Neural cell (in vitro differentiated cells): ENCODE measurements around the gene MAP4K5. TPM values are rescaled to one million over a fixed set of nuclear protein-coding genes. Genes with fewer than 3 reads are reported as not detected.

Experiments
- H2AFZ ChIP-seq: fragments of 200-600, 300-800 bp; sonication (generic), shearing (Covaris generic); 2 replicates; pipeline ENCODE4 v1.6.0; 2014; ENCODE audit warnings: low read depth, mild to moderate bottlenecking, antibody characterized with exemption, low read length, moderate library complexity
- H3F3A ChIP-seq: fragments of 200-600 bp; shearing (Covaris generic); 2 replicates; pipeline ENCODE4 v1.6.1; 2016; ENCODE audit warnings: mild to moderate bottlenecking, moderate library complexity, mixed read lengths, antibody characterized with exemption, low read length; ENCODE audit not compliant: insufficient read depth, poor library complexity, severe bottlenecking
- H3K27ac ChIP-seq: fragments of 200-600, 300-800 bp; sonication (generic), shearing (Covaris generic); 2 replicates; pipeline ENCODE4 v1.5.1; 2014; ENCODE audit warnings: mild to moderate bottlenecking, low read length, moderate library complexity
- H3K27me3 ChIP-seq: fragments of 300-800, 200-600 bp; sonication (generic), shearing (Covaris generic); 2 replicates; pipeline ENCODE4 v1.6.0; 2014; ENCODE audit warnings: mild to moderate bottlenecking, low read depth, low read length, moderate library complexity; ENCODE audit not compliant: insufficient read depth
- H3K36me3 ChIP-seq: fragments of 300-800, 200-600 bp; sonication (generic), shearing (Covaris generic); 2 replicates; pipeline ENCODE4 v1.5.1; 2014; ENCODE audit warnings: mild to moderate bottlenecking, antibody characterized with exemption, low read length, moderate library complexity; ENCODE audit not compliant: insufficient read depth
- H3K4me2 ChIP-seq: fragments of 300-800, 200-600 bp; sonication (generic), shearing (Covaris generic); 2 replicates; pipeline ENCODE4 v1.6.0; 2014; ENCODE audit warnings: mild to moderate bottlenecking, low read length
- H3K4me3 ChIP-seq: fragments of 300-800, 200-600 bp; sonication (generic), shearing (Covaris generic); 2 replicates; pipeline ENCODE4 v1.5.1; 2014; ENCODE audit warnings: mild to moderate bottlenecking, low read length, moderate library complexity
- H3K79me2 ChIP-seq: fragments of 200-600 bp; shearing (Covaris generic); replicated peaks from 2 replicates; pipeline ENCODE4 v1.6.0; 2014; ENCODE audit warnings: mild to moderate bottlenecking, low read length, moderate library complexity; ENCODE audit not compliant: insufficient read depth
- H3K9ac ChIP-seq: fragments of 300-800, 200-600 bp; sonication (generic), shearing (Covaris generic); 2 replicates; pipeline ENCODE4 v1.6.1; 2016; ENCODE audit warnings: mild to moderate bottlenecking, low read length, mixed read lengths
- H3K9me2 ChIP-seq: fragments of 200-600 bp; shearing (Covaris generic); 2 replicates; pipeline ENCODE4 v1.6.1; 2016; ENCODE audit warnings: mild to moderate bottlenecking, low read length, mixed read lengths; ENCODE audit not compliant: insufficient read depth
- H3K9me3 ChIP-seq: fragments of 200-600, 300-800 bp; sonication (generic), shearing (Covaris generic); 2 replicates; pipeline ENCODE4 v1.6.1; 2016; ENCODE audit warnings: mild to moderate bottlenecking, mixed run types, low read length, moderate library complexity, mixed read lengths
- H4K20me1 ChIP-seq: fragments of 200-600 bp; shearing (Covaris generic); 2 replicates; pipeline ENCODE4 v1.6.1; 2016; ENCODE audit warnings: mild to moderate bottlenecking, mixed run types; ENCODE audit not compliant: insufficient read depth
- EP300 ChIP-seq: fragments of 450-650 bp; conservative IDR thresholded peaks from 2 replicates; pipeline ENCODE4 v1.6.1; 2014; ENCODE audit warnings: antibody characterized with exemption, mild to moderate bottlenecking, moderate library complexity; ENCODE audit not compliant: poor library complexity, severe bottlenecking
- EZH2 ChIP-seq: fragments of 200-600, 300-800 bp; shearing (Covaris generic), sonication (generic); IDR thresholded peaks from 2 replicates; pipeline ENCODE4 v1.6.1; 2014; ENCODE audit warnings: antibody characterized with exemption, low read length, borderline replicate concordance, mild to moderate bottlenecking; ENCODE audit not compliant: insufficient read depth, poor library complexity, severe bottlenecking
- MXI1 ChIP-seq: fragments of 450-650 bp; conservative IDR thresholded peaks from 2 replicates; pipeline ENCODE4 v1.6.1; 2014; ENCODE audit warnings: antibody characterized with exemption, mild to moderate bottlenecking; ENCODE audit not compliant: poor library complexity, severe bottlenecking
- POLR2AphosphoS5 ChIP-seq: IDR thresholded peaks from 2 replicates; pipeline ENCODE4 v1.6.1; 2012
- RAD21 ChIP-seq: fragments of 450-650 bp; conservative IDR thresholded peaks from 2 replicates; pipeline ENCODE4 v1.6.1; 2014; ENCODE audit warnings: antibody characterized with exemption, mild to moderate bottlenecking, moderate library complexity
- SMC3 ChIP-seq: fragments of 450-650 bp; conservative IDR thresholded peaks from 2 replicates; pipeline ENCODE4 v1.6.1; 2014; ENCODE audit warnings: antibody characterized with exemption, mild to moderate bottlenecking, moderate library complexity; ENCODE audit not compliant: poor library complexity
- TAF1 ChIP-seq: IDR thresholded peaks from 2 replicates; pipeline ENCODE4 v1.6.1; 2012; ENCODE audit warnings: low read depth
- polyA plus RNA-seq: library from polyadenylated mRNA; depleted of rRNA; stranded (reverse); fragments of >200 nt; gene quantifications from 2 replicates; pipeline ENCODE4 v1.2.3, GENCODE V29; 2014
- TF ChIP-seq, protein P1 (sequence below): fragments of 450-650 bp; IDR thresholded peaks from 2 replicates; pipeline ENCODE4 v1.5.1; 2014; ENCODE audit warnings: antibody characterized with exemption, mild to moderate bottlenecking, moderate library complexity; ENCODE audit not compliant: poor library complexity, severe bottlenecking
- TF ChIP-seq, protein P2 (sequence below): IDR thresholded peaks from 2 replicates; pipeline ENCODE4 v1.6.1; 2012; ENCODE audit warnings: borderline replicate concordance

Gene MAP4K5
- polyA plus RNA-seq, 1 donor from 2014 or later, result 148 TPM

DNA sequence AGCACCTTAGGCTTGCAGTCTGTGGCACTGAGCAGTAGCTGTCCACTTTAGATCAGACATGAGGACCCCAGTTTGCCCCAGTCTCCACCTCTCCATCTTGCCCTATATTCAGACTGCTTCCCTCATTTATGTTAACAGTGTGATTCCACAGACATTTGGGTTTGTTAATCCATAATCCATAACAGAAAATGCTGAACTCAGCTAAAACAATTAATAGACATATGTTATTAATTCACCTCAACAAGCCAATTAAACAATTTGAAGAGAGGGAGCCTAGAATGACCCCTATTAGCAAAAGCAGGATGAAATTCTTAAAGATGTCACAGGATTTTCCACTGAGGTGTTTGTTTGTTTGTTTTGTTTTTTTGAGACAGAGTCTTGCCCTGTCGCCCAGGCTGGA lies 144.8 kb downstream of the MAP4K5 start:
- Histone ChIP-seq H3K27me3 (no peaks in the 10 kb centered on the region), H2AFZ (no peak overlapping the region), H3K27ac (no peak overlapping the region), H3K9ac (no peak overlapping the region), H3K79me2 (no peaks in the 10 kb centered on the region), H3K9me2 (no peaks in the 10 kb centered on the region), H4K20me1 (no peaks in the 10 kb centered on the region), H3F3A (no peaks in the 10 kb centered on the region), H3K9me3 (no peaks in the 10 kb centered on the region), H3K4me3 (no peak overlapping the region), H3K4me2 (no peak overlapping the region), H3K36me3 (no peaks in the 10 kb centered on the region)
- TF ChIP-seq MXI1, result no peak
- no peak for TF ChIP-seq RAD21
- TF ChIP-seq EZH2, result no peak
- no peak for TF ChIP-seq POLR2AphosphoS5
- no peak for TF ChIP-seq SMC3
- TF ChIP-seq, protein P1, sequence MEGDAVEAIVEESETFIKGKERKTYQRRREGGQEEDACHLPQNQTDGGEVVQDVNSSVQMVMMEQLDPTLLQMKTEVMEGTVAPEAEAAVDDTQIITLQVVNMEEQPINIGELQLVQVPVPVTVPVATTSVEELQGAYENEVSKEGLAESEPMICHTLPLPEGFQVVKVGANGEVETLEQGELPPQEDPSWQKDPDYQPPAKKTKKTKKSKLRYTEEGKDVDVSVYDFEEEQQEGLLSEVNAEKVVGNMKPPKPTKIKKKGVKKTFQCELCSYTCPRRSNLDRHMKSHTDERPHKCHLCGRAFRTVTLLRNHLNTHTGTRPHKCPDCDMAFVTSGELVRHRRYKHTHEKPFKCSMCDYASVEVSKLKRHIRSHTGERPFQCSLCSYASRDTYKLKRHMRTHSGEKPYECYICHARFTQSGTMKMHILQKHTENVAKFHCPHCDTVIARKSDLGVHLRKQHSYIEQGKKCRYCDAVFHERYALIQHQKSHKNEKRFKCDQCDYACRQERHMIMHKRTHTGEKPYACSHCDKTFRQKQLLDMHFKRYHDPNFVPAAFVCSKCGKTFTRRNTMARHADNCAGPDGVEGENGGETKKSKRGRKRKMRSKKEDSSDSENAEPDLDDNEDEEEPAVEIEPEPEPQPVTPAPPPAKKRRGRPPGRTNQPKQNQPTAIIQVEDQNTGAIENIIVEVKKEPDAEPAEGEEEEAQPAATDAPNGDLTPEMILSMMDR, result no peak

DNA sequence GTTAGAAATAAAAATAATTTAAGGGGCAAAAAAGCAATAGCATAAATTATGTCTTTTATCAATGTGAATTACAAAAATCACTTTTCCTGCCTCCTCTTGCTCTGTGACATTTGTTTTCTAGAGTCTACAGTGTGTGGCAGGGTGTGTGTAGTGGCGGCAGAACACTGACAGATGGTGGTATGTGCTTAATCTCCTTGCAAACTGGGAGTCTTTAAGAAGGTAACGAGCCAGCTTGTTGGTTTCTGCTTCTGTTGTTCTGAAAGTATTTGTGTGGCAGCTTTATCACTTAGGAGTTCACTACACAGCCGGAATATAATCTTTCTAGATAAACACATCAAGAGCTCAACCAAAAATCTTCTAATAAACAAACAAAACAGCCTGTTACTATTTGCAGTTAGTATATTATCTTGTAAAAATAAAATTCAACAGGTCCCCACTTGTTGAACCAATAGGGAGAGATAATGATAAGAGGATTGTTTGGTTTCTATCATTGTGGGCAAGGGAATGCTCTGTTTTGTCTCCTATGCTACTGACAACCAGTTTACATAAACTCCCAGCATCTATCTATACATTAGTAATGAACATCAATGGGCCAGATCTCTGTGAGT lies 148.6 kb downstream of the MAP4K5 start:
- Histone ChIP-seq H3K27ac (no peak overlapping the region), H3K4me3 (no peak overlapping the region), H3K4me2 (no peak overlapping the region), H3K27me3 (no peaks in the 10 kb centered on the region), H4K20me1 (no peaks in the 10 kb centered on the region), H3K9ac (no peak overlapping the region), H3K79me2 (no peaks in the 10 kb centered on the region), H3F3A (no peaks in the 10 kb centered on the region), H3K9me2 (no peaks in the 10 kb centered on the region), H3K36me3 (no peaks in the 10 kb centered on the region), H3K9me3 (no peaks in the 10 kb centered on the region), H2AFZ (no peak overlapping the region)
- TF ChIP-seq MXI1 (no peak), EP300 (no peak)

DNA sequence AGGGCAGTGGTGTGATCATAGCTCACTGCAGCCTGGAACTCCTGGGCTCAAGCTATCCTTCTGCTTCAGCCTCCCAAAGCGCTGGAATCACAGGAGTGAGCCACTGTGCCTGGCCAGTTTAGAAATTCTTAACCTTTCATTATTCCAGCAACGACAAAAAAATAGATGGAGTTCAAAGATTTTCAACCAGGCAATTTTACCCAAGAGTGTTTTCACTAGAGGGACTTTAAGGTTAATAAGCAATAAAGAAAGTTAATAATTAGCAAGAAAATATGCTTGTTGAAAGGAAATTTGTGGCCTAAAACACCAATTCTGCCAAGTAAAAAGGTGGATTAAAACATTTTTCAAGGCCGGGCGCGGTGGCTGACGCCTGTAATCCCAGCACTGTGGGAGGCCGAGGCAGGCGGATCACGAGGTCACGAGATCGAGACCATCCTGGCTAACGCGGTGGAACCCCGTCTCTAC lies 150.5 kb downstream of the MAP4K5 start:
- no peak for TF ChIP-seq EP300
- Histone ChIP-seq H3K9me2 (no peaks in the 10 kb centered on the region), H3K27ac (no peak overlapping the region), H3F3A (no peaks in the 10 kb centered on the region), H3K9ac (no peak overlapping the region), H3K79me2 (no peaks in the 10 kb centered on the region), H3K4me2 (no peak overlapping the region), H4K20me1 (no peaks in the 10 kb centered on the region), H3K4me3 (no peak overlapping the region), H3K36me3 (no peaks in the 10 kb centered on the region), H2AFZ (no peak overlapping the region), H3K9me3 (no peaks in the 10 kb centered on the region), H3K27me3 (no peaks in the 10 kb centered on the region)

DNA sequence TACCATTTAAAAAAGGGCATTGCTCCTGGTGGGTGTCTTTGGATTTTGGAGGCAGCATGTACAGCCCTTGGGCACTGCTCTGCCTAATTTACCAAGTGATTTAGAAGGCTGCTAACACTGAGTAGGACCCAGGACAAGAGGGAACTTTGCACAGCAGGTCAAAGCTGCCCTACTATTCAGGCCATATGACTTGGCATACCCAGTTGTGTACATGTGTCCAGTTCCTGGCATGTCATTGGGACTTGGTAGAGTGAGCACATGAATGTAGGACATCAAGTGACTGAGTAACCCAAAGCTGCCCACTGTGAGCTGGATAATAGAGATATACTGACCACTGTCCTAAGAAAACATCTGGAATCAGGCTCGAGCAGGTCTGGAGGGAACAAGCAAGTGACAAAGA lies 151.4 kb downstream of the MAP4K5 start:
- no peaks in the 10 kb centered on the region for H4K20me1 ChIP-seq
- TF ChIP-seq EZH2 (no peak), MXI1 (no peak), EP300 (no peak), TAF1 (no peak), RAD21 (no peak), POLR2AphosphoS5 (no peak), SMC3 (no peak)
- TF ChIP-seq, protein P1, result no peak
- TF ChIP-seq, protein P2, sequence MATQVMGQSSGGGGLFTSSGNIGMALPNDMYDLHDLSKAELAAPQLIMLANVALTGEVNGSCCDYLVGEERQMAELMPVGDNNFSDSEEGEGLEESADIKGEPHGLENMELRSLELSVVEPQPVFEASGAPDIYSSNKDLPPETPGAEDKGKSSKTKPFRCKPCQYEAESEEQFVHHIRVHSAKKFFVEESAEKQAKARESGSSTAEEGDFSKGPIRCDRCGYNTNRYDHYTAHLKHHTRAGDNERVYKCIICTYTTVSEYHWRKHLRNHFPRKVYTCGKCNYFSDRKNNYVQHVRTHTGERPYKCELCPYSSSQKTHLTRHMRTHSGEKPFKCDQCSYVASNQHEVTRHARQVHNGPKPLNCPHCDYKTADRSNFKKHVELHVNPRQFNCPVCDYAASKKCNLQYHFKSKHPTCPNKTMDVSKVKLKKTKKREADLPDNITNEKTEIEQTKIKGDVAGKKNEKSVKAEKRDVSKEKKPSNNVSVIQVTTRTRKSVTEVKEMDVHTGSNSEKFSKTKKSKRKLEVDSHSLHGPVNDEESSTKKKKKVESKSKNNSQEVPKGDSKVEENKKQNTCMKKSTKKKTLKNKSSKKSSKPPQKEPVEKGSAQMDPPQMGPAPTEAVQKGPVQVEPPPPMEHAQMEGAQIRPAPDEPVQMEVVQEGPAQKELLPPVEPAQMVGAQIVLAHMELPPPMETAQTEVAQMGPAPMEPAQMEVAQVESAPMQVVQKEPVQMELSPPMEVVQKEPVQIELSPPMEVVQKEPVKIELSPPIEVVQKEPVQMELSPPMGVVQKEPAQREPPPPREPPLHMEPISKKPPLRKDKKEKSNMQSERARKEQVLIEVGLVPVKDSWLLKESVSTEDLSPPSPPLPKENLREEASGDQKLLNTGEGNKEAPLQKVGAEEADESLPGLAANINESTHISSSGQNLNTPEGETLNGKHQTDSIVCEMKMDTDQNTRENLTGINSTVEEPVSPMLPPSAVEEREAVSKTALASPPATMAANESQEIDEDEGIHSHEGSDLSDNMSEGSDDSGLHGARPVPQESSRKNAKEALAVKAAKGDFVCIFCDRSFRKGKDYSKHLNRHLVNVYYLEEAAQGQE, result no peak
- no peaks in the 10 kb centered on the region for H3K9me3 ChIP-seq
- H3K27ac ChIP-seq, result no peak overlapping the region
- H2AFZ ChIP-seq, result no peak overlapping the region
- H3K9me2 ChIP-seq, result no peaks in the 10 kb centered on the region
- no peaks in the 10 kb centered on the region for H3K36me3 ChIP-seq
- no peaks in the 10 kb centered on the region for H3K79me2 ChIP-seq
- H3F3A ChIP-seq, result no peaks in the 10 kb centered on the region
- H3K27me3 ChIP-seq, result no peaks in the 10 kb centered on the region
- no peak overlapping the region for H3K4me2 ChIP-seq
- no peak overlapping the region for H3K9ac ChIP-seq
- no peak overlapping the region for H3K4me3 ChIP-seq
